AG08395 (cell line): ENCODE data around the gene PTPN14.

Experiments
- DNase-seq: peaks from one replicate; pipeline ENCODE4 v3.0.0; 2012; ENCODE audit warnings: mixed read lengths, low spot score

The PTPN14 gene

GRCh38 chr1:214310777-214311690 lies 240.4 kb downstream of the PTPN14 start:
- DNase-seq, result no peak

- no peak for DNase-seq
Observed at GRCh38 chr1:214310010-214310409, 241.4 kb downstream of the PTPN14 start.

DNA sequence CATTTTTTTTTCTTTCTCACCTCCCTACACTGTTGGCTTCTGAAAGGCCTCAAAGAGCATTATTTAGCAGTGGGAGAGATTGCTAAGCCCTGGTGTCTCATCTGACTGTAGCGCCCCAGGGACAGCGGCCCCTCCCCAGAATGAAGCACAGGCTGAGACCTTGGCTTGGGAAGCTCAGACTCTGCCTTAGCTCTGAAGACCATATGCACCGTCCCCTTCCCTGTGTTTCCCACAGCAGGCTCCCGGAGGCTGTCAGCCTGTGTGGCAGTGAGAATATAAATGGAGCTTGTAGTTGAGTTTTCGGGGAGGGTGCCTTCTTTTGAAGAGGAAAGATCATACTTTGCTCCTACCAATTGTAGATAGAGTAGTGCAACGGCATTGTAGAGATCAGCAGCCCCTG lies 245.1 kb downstream of the PTPN14 start:
- DNase-seq, result no peak

GRCh38 chr1:214305164-214305751 lies 246.1 kb downstream of the PTPN14 start:
- DNase-seq, result no peak

GRCh38 chr1:214303141-214303930 lies 248.1 kb downstream of the PTPN14 start:
- DNase-seq, result no peak

DNA sequence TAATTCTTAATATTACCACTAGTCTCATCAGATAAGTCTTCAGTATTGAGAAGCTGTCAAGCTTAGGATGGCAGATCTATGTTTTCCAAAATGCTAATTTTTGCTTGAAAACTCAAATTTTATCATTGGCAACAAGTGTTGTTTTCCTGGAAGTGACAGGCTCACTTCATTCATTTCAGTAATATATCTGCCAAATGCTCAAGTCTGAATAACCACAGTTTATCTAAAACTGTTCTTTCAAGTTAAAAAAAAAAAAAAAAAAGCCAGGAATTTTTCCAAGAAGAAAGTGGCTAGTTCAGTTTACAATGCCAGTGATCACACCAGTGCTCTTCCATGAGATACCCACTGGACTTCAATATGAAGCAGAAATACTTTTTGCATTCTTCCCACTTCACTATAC lies 249.9 kb downstream of the PTPN14 start:
- no peak for DNase-seq

- DNase-seq, result no peak
Observed at GRCh38 chr1:214300149-214300780, 251.1 kb downstream of the PTPN14 start.
